ENCODE results near the gene ANXA11. TPM values are rescaled to one million over a fixed set of nuclear protein-coding genes. Genes with fewer than 3 reads are reported as not detected.
"Not testable (repeated sequence)": the region's sequence is repeated elsewhere in the genome, so short reads cannot be mapped to it uniquely, and the experiment has no call there.

ANXA11 gene
- total RNA-seq, 2 donors from 2014 or later: 68.2 to 71.9 TPM

DNA sequence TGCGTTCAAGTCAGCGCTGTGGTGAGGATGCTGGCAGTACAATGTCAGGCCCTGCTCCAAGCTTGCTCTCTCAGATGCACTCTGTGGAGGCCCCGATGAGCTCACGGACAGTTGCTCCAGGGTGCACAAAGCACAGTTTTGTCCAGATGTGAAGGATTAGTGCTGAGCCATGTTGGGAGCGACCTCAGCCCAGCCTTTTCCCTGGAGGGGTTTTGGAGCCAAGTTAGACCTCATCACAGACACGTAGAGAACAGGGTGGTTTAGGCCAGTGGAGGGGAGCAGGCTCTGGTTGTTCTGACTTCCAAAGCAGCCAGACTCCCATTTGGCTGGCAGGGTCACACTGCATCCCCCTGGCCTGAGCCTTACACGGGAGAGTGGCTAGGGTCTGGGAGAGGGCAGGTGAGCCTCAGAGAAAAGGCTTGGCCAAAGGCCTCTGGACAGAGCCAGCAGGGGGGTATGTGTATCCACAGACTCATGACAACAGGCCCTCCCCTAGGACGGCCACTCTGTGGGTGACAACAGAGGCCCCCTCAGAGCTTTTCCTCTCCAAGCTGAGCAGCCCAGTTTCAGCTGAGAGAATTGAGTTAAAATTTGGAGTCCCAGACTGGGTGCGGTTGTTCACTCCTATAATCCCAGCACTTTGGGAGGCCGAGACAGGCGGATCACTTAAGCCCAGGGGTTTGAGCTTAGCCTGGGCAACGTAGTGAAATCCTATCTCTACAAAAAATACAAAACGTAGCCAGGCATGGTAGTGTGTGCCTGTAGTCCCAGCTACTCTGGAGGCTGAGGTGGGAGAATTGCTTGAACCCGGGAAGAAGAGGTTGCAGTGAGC lies 68.1 kb downstream of the ANXA11 start:
- 74 to 87% methylated on average over 10 to 14 of the region's 14 CpGs for WGBS, 2 donors
- no peak for TF ChIP-seq POLR2A (IDR thresholded peaks at IDR 0.05)
- TF ChIP-seq, protein P1, sequence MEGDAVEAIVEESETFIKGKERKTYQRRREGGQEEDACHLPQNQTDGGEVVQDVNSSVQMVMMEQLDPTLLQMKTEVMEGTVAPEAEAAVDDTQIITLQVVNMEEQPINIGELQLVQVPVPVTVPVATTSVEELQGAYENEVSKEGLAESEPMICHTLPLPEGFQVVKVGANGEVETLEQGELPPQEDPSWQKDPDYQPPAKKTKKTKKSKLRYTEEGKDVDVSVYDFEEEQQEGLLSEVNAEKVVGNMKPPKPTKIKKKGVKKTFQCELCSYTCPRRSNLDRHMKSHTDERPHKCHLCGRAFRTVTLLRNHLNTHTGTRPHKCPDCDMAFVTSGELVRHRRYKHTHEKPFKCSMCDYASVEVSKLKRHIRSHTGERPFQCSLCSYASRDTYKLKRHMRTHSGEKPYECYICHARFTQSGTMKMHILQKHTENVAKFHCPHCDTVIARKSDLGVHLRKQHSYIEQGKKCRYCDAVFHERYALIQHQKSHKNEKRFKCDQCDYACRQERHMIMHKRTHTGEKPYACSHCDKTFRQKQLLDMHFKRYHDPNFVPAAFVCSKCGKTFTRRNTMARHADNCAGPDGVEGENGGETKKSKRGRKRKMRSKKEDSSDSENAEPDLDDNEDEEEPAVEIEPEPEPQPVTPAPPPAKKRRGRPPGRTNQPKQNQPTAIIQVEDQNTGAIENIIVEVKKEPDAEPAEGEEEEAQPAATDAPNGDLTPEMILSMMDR (IDR thresholded peaks at IDR 0.05): no peak
- Histone ChIP-seq H3K9me3 (no peaks in the 10 kb centered on the region), H3K4me3 (no peak overlapping the region), H3K27ac (no peak overlapping the region), H3K4me1 (peaks cover 12% of the 10 kb centered on the region), H3K36me3 (replicated peaks in 1 of 2; ENCODE audit: insufficient read depth in 1 of 2, low read depth in 2 of 2) (no peaks in the 10 kb centered on the region), H3K27me3 (peaks cover 3 to 5% of the 10 kb centered on the region in 2 donors)
- intact Hi-C loops (cut with DNase I): no loop called here
- peak; percentile 47 for ATAC-seq
- peak in 1 of 4 donors; percentile 37 for DNase-seq

DNA sequence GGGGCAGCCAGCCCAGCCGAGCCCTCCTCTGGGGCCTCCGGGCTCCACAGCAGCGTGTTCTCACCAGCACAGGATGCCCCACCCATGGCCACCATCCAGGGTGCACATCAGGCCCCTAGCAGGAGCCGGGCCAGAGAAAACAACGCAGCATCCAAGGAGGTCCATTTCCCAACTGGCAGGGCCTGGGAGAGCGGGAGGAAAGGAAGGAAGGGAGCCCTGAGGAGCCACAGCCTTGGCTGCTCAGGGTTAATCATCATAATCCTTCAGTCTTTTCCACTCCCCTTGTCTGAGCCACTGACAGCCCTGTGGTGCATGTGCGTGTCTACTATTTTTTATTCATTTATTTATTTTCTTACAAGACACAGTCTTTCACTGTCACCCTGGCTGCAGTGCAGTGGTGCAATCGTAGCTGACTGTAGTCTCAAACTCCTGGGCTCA lies 69.2 kb downstream of the ANXA11 start:
- intact Hi-C loops (cut with DNase I): no loop called here
- H3K27me3 ChIP-seq: peaks cover 2 to 8% of the 10 kb centered on the region in 2 donors
- DNase-seq: peak in 3 of 4 donors; percentile 38 to 57 (median 39)

DNA sequence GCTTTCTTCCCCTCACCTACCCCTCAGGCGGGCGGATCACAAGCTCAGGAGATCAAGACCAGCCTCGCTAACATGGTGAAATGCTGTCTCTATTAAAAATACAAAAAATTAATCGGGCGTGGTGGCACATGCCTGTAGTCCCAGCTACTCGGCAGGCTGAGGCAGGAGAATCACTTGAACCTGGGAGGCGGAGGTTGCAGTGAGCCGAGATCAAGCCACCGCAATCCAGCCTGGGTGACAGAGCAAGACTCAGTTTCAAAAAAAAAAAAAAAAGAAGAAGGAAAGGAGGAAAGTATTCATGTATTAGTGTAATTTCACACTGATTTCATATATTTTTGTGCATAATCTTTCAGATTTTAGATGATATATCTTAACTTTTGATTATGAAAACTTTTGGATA lies 71.7 kb downstream of the ANXA11 start:
- 83 to 87% methylated on average over 9 of the region's 9 CpGs for WGBS, 2 donors
- H3K36me3 ChIP-seq (replicated peaks in 1 of 2; ENCODE audit: insufficient read depth in 1 of 2, low read depth in 2 of 2); DNase-seq; ATAC-seq; H3K27me3 ChIP-seq; H3K9me3 ChIP-seq; intact Hi-C loops (cut with DNase I); H3K27ac ChIP-seq; H3K4me3 ChIP-seq: not testable (repeated sequence)
- H3K4me1 ChIP-seq: peaks cover 12% of the 10 kb centered on the region

More for the DNA sequence above, 69.2 kb downstream of the ANXA11 start:
- TF ChIP-seq, protein P1 (IDR thresholded peaks at IDR 0.05): no peak
- no peak for TF ChIP-seq POLR2A (IDR thresholded peaks at IDR 0.05)
- 57 to 72% methylated on average over 4 to 8 of the region's 8 CpGs for WGBS, 2 donors
- peak; percentile 66 for ATAC-seq
- no peak overlapping the region for H3K4me3 ChIP-seq
- no peaks in the 10 kb centered on the region for H3K9me3 ChIP-seq
- no peaks in the 10 kb centered on the region for H3K36me3 ChIP-seq (replicated peaks in 1 of 2; ENCODE audit: insufficient read depth in 1 of 2, low read depth in 2 of 2)
- H3K4me1 ChIP-seq: peaks cover 12% of the 10 kb centered on the region
- no peak overlapping the region for H3K27ac ChIP-seq

DNA sequence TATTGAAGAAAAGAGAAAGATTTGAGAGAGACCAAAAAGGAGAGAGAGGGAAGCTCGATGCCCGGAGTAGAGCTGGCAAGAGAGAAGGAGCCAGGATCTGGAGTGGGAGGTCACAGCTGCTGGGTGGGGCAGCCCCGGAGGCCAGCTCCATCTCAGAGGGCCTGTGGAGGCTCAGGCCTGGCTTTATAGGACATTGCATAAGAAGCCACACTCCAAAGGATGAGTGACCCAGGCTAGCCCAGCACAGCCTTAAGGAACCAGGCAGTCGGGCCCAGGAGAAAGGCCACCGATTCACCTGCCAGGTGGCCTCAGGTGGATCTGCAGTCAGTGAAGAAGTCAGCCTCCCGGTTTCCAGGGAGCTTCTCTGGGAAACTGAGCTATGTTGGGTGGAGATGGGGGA lies 72.1 kb downstream of the ANXA11 start:
- intact Hi-C loops (cut with DNase I): no loop called here
- ATAC-seq: no peak
- Histone ChIP-seq H3K9me3 (no peaks in the 10 kb centered on the region), H3K27me3 (peaks cover 0 to 8% of the 10 kb centered on the region in 2 donors), H3K4me1 (peaks cover 12% of the 10 kb centered on the region), H3K27ac (no peak overlapping the region), H3K4me3 (no peak overlapping the region), H3K36me3 (replicated peaks in 1 of 2; ENCODE audit: insufficient read depth in 1 of 2, low read depth in 2 of 2) (no peaks in the 10 kb centered on the region)
- DNase-seq: no peak
- 35 to 40% methylated on average over 6 of the region's 6 CpGs for WGBS, 2 donors
- TF ChIP-seq, protein P1 (IDR thresholded peaks at IDR 0.05): no peak
- TF ChIP-seq POLR2A (IDR thresholded peaks at IDR 0.05): no peak

DNA sequence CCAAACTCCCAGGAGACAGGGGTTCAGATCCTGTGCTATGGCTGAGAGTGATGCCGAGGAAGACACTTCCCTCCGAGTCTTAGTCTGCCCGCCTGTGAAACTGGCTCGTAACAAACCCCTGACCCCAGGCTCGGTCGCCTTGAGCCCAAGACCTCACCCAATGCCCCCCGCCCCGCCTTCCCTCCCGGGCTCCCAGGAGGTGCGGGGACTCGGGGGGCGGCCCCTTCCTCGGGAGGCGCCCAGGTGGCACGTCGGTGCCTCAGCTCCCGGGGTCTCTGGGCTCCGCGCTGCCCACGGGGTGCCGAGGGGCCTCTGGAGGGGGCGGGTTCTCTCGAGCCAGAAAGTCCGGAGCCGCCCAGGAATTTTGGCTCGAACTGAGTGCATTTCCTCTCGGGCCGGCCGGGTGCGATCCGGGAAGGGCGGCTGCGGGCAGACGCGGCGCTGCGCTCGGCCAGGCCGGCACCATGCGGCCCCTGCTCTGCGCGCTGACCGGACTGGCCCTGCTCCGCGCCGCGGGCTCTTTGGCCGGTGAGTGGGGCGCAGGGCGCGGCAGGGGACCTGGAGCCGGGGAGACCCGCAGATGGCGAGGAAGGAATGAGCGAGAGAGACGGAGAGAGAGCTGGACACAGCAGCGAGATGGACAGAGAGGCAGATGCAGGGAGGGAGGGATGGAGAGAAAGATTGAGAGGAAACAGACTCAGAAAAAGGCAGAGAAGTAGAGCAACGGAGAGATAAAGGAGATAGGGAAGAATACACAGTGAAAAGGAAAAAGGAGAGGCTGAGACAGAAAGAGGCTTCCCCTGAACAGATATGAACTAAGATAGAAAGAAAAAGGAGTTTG lies 72.8 kb downstream of the ANXA11 start, which contains the start of gene PLAC9:
PLAC9 (plus strand) TSS at position 432 of the 841 bp plus-strand sequence; CDS start at position 465, 33 bp downstream.
- intact Hi-C loops (cut with DNase I): no loop called here
- TF ChIP-seq, protein P1 (IDR thresholded peaks at IDR 0.05): no peak
- TF ChIP-seq POLR2A (IDR thresholded peaks at IDR 0.05): no peak
- ATAC-seq (peak; percentile 61), DNase-seq (peak in 1 of 4 donors; percentile 28)
- H3K36me3 ChIP-seq (replicated peaks in 1 of 2; ENCODE audit: insufficient read depth in 1 of 2, low read depth in 2 of 2): no peaks in the 10 kb centered on the region
- H3K4me3 ChIP-seq: no peak within 1 kb of the TSS
- H3K4me1 ChIP-seq: peaks cover 12% of the 10 kb centered on the region
- WGBS, 2 donors: 6 to 9% methylated on average over 23 to 43 of the region's 58 CpGs
- no peaks in the 10 kb centered on the region for H3K9me3 ChIP-seq
- peak within 1 kb of the TSS in 2 of 4 donors; percentile 5 to 42 for H3K27ac ChIP-seq
- peaks cover 0 to 8% of the 10 kb centered on the region in 2 donors for H3K27me3 ChIP-seq
